HUES6 (cell line): ENCODE data around the gene NCCRP1.

ENCODE experiments used
- H3K27ac ChIP-seq: 2 replicates; pipeline ENCODE4 v1.7.0; 2013; ENCODE audit warnings: low read depth, mild to moderate bottlenecking, low read length, inconsistent platforms
- H3K27me3 ChIP-seq: 2 replicates; pipeline ENCODE4 v1.6.1; 2013; ENCODE audit warnings: low read length; ENCODE audit not compliant: control insufficient read depth, insufficient read depth
- H3K36me3 ChIP-seq: 2 replicates; pipeline ENCODE4 v1.6.1; 2013; ENCODE audit warnings: low read length; ENCODE audit not compliant: control insufficient read depth, insufficient read depth
- H3K4me1 ChIP-seq: 2 replicates; pipeline ENCODE4 v1.6.1; 2013; ENCODE audit warnings: low read length; ENCODE audit not compliant: control insufficient read depth, insufficient read depth
- H3K4me3 ChIP-seq: 2 replicates; pipeline ENCODE4 v1.5.1; 2013; ENCODE audit warnings: low read depth, low read length
- H3K9ac ChIP-seq: one replicate; pipeline ENCODE4 v1.6.1; 2013; ENCODE audit warnings: mild to moderate bottlenecking, low read length
- H3K9me3 ChIP-seq: 2 replicates; pipeline ENCODE4 v1.6.1; 2013; ENCODE audit warnings: low read depth, low read length; ENCODE audit not compliant: control insufficient read depth, insufficient read depth

The NCCRP1 gene

GRCh38 chr19:39251081-39251480 is 54.3 kb downstream of the NCCRP1 start:
- Histone ChIP-seq H3K9me3 (no peaks in the 10 kb centered on the region), H3K27me3 (peaks cover 76% of the 10 kb centered on the region), H3K9ac (no peak overlapping the region), H3K36me3 (no peaks in the 10 kb centered on the region), H3K4me3 (no peak overlapping the region), H3K4me1 (peaks cover 6% of the 10 kb centered on the region), H3K27ac (no peak overlapping the region)
